NCI-H1417 (cell line): ENCODE data around the gene BTBD18.
"Not testable (repeated sequence)": the region's sequence is repeated elsewhere in the genome, so short reads cannot be mapped to it uniquely, and the experiment has no call there.

ENCODE experiments used
- DNase-seq, 3 experiments: peaks; one replicate each; lab custom pipeline; 2025; lab: John Stamatoyannopoulos, UW

The BTBD18 gene

DNA sequence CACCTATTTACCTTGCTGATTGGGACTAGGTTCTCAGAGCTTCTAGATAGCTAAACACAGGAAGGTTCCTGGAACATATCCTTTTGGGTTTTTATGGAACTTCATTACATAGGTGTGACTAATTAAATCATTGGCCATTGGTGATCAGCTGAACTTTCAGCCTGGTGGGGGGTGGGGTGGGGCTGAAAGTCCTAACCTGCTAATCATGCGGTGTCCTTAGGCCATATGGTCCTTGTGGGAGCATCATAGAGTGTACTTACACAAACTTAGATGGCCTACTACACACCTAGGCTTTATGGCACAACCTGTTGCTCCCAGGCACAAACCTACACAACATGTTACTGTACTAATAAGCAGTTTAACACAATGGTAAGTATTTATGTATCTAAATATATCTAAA lies 19.0 kb downstream of the BTBD18 start:
- DNase-seq = no peak

- DNase-seq = no peak
Measured at GRCh38 chr11:57729479-57729878, 22.1 kb downstream of the BTBD18 start.

- no peak for DNase-seq
Measured at GRCh38 chr11:57728829-57729228, 22.8 kb downstream of the BTBD18 start.

DNA sequence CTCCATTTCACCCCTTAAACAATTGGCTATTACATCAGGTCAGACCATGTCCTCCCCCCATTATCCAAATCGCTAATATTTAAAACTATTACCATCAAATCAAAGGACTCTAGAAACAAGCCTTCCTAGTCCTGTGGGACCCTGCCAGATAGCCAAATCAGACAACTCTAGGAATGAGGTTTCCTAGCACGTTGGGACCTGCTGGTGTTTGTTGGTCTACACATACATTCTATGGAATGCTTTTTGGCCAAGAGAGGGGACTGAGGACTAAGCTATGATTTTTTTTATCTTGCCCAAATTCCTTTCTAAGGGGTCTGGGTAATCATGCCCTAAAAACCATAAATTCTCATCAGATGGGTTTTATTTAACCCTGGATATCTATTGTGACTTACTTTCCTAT lies 24.4 kb downstream of the BTBD18 start:
- DNase-seq = no peak

- not testable (repeated sequence) for DNase-seq
Measured at GRCh38 chr11:57716726-57717125, 34.9 kb downstream of the BTBD18 start.

DNA sequence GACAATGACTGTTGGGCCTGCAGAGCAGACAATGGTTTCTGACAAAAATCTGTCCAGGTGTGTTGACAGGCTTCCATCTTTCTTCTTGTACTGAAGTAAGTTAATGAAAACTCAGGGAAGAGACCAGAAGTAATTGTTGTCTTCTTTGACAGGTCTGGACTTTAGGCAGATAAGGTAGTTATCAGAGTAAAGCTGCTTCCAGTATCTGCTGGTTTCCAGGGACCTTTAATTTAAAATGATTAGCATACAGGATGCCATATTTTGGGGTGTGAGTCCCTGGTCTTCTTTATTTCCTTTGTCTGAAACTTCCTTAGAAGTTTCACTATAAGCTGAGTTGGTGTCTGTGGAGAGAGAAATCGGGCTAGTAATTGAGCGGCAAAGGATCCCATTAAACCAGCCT lies 37.8 kb downstream of the BTBD18 start:
- no peak for DNase-seq

GRCh38 chr11:57712256-57713150 lies 39.1 kb downstream of the BTBD18 start, which contains the start of gene TMX2:
TMX2 (plus strand) TSS chr11:57712593; CDS start chr11:57712619, 26 bp downstream.
- peak; percentile 96 to 100 (median 99) for DNase-seq

- DNase-seq = peak; percentile 87 to 98 (median 97)
Measured at GRCh38 chr11:57711414-57712255, 40.0 kb downstream of the BTBD18 start, which contains the start of gene MED19. MED19 (minus strand) TSS chr11:57712215; CDS start chr11:57712179, 36 bp downstream.

DNA sequence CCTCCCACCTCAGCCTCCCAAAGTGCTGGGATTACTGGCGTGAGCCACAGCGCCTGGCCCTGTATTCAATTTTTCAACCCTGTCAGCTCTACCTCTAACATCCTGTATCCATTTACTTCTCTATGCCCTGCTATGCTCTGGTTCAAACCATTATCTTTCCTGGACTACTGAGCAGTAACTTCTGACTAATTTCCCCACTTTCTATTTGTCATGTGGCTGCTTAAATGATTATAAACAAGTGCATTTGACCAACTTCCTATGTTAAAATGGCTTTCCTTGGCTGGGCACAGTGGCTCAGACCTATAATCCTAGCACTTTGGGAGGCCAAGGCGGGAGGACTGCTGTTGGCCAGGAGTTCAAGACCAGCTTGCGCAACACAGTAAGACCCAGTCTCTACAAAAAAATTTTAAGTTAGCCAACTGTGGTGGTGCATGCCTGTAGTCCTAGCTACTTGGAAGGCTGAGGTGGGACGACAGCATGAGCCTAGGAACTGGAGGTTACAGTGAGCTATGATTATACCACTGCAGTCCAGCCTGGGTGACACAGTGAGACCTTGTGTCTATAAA lies 41.7 kb downstream of the BTBD18 start:
- DNase-seq = no peak

DNA sequence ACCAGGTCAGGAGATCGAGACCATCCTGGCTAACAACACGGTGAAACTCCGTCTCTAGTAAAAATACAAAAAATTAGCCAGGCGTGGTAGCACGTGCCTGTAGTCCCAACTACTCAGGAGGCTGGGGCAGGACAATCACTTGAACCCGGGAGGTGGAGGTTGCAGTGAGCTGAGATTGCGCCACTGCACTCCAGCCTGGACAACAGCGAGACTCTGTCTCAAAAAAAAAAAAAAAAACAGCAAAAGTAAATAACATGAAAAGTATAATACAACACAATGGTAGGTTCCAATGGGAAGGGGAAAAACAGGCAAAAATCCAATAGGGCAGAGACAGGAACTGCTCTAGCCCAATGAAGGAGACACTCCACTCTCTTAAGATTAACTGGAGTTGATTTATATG lies 46.2 kb downstream of the BTBD18 start:
- DNase-seq = not testable (repeated sequence)

- no peak for DNase-seq
Measured at GRCh38 chr11:57704932-57705331, 46.7 kb downstream of the BTBD18 start.

- DNase-seq = no peak
Measured at GRCh38 chr11:57703341-57703740, 48.3 kb downstream of the BTBD18 start.

- DNase-seq = no peak
Measured at GRCh38 chr11:57700425-57700824, 51.2 kb downstream of the BTBD18 start.

GRCh38 chr11:57699813-57700212 lies 51.8 kb downstream of the BTBD18 start:
- no peak for DNase-seq

GRCh38 chr11:57698843-57699365 lies 52.7 kb downstream of the BTBD18 start:
- no peak for DNase-seq
